ENCODE measurements around the gene CCNL1.

DNA sequence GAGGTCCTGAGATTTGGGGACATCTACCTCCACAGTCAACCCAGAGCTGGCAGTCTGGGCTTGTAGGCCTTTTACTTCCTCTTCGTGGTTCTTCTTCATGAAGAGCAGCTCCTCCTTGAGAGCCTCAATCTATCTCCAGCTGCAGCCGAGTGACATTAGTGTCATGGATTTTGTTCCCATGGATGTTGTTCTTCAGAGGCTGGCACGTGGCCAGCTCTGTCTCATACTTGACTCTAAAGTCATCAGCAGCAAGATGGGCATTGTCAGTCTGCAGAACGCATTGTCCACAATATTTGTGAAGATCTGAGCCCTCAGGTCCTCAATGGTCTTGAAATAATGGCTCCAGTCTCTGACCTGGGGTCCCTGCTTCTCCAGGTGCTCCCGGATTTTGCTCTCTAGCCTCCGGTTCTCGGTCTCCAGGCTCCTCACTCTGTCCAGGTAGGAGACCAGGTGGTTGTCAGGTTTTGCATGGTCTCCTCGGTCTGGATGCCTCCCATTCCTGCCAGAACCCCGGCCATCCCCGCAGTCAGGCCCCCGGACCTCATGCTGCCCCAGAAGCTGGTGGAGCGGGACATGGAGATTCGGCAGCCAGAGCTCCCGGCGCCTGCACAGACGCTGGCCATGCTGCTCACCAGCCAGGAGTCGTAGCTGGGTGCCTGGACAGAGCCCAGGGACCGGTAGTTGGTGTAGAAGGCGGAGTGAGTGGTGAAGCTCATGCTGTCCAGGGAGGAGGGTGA, 3.4 kb upstream of the CCNL1 start:
- TF ChIP-seq, protein P1, sequence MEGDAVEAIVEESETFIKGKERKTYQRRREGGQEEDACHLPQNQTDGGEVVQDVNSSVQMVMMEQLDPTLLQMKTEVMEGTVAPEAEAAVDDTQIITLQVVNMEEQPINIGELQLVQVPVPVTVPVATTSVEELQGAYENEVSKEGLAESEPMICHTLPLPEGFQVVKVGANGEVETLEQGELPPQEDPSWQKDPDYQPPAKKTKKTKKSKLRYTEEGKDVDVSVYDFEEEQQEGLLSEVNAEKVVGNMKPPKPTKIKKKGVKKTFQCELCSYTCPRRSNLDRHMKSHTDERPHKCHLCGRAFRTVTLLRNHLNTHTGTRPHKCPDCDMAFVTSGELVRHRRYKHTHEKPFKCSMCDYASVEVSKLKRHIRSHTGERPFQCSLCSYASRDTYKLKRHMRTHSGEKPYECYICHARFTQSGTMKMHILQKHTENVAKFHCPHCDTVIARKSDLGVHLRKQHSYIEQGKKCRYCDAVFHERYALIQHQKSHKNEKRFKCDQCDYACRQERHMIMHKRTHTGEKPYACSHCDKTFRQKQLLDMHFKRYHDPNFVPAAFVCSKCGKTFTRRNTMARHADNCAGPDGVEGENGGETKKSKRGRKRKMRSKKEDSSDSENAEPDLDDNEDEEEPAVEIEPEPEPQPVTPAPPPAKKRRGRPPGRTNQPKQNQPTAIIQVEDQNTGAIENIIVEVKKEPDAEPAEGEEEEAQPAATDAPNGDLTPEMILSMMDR (IDR thresholded peaks at IDR 0.05) = no peak
- TF ChIP-seq POLR2AphosphoS5 (IDR thresholded peaks at IDR 0.05; ENCODE audit: low read depth, low read length) = no peak

All from Panc1 (cell line).